Measurements from ENCODE around the gene LYPD6B. TPM values are rescaled to one million over a fixed set of nuclear protein-coding genes. Genes with fewer than 3 reads are reported as not detected.

LYPD6B gene
- total RNA-seq, 1 experiment from 2014 or later, result 2.0 TPM

GRCh38 chr2:149170156-149170555 lies 131.7 kb downstream of the LYPD6B start:
- ATAC-seq, result no peak
- no peaks in the 10 kb centered on the region for H3K9me2 ChIP-seq (replicated peaks; ENCODE audit: low read length)
- TF ChIP-seq EZH2phosphoT487 (IDR thresholded peaks at IDR 0.05; ENCODE audit: borderline replicate concordance, low read length), result no peak
- no peak for TF ChIP-seq EZH2 (IDR thresholded peaks at IDR 0.05; ENCODE audit: low read length, unreplicated experiment)
- no peak for TF ChIP-seq CTCF (conservative IDR thresholded peaks at IDR 0.05; ENCODE audit: low read depth, low read length)
- CTCF ChIA-PET, result no interaction called here
- H3K9me3 ChIP-seq (ENCODE audit: low read length), result no peaks in the 10 kb centered on the region
- peak overlapping the region; percentile 73 for H3K4me2 ChIP-seq (ENCODE audit: low read length)
- H3K4me1 ChIP-seq (ENCODE audit: insufficient read depth, low read length), result peaks cover 30% of the 10 kb centered on the region
- intact Hi-C loops (cut with micrococcal nuclease), result no loop called here
- POLR2A ChIA-PET (ENCODE audit: unreplicated experiment), result no interaction called here
- no peaks in the 10 kb centered on the region for H3K36me3 ChIP-seq (ENCODE audit: low read depth, low read length)
- no peaks in the 10 kb centered on the region for H3K79me2 ChIP-seq (ENCODE audit: low read length)
- H3K27me3 ChIP-seq (ENCODE audit: low read length), result no peaks in the 10 kb centered on the region
- H4K20me1 ChIP-seq (ENCODE audit: low read length), result no peaks in the 10 kb centered on the region
- BruUV-seq (replicated peaks), result no TSS peak
- H2AFZ ChIP-seq (ENCODE audit: low read length), result 0 out of 2 replicates have a peak overlapping the region, but pooled peaks have one; percentile 29
- no peaks in the 10 kb centered on the region for H3F3A ChIP-seq (ENCODE audit: low read length, unreplicated experiment)
- H3K9ac ChIP-seq (ENCODE audit: low read length), result no peak overlapping the region
- no peak for DNase-seq
- H3K4me3 ChIP-seq (ENCODE audit: low read length), result no peak overlapping the region
- peak overlapping the region; percentile 58 for H3K27ac ChIP-seq (ENCODE audit: low read length)

- ATAC-seq (no peak), DNase-seq (no peak)
- Histone ChIP-seq H3K4me2 (ENCODE audit: low read length) (no peak overlapping the region), H3K4me1 (ENCODE audit: insufficient read depth, low read length) (peaks cover 30% of the 10 kb centered on the region), H4K20me1 (ENCODE audit: low read length) (no peaks in the 10 kb centered on the region), H3K9ac (ENCODE audit: low read length) (no peak overlapping the region), H2AFZ (ENCODE audit: low read length) (no peak overlapping the region), H3K27me3 (ENCODE audit: low read length) (no peaks in the 10 kb centered on the region), H3K9me3 (ENCODE audit: low read length) (no peaks in the 10 kb centered on the region), H3K79me2 (ENCODE audit: low read length) (no peaks in the 10 kb centered on the region), H3K4me3 (ENCODE audit: low read length) (no peak overlapping the region), H3K9me2 (replicated peaks; ENCODE audit: low read length) (no peaks in the 10 kb centered on the region), H3K27ac (ENCODE audit: low read length) (no peak overlapping the region), H3K36me3 (ENCODE audit: low read depth, low read length) (no peaks in the 10 kb centered on the region), H3F3A (ENCODE audit: low read length, unreplicated experiment) (no peaks in the 10 kb centered on the region)
- POLR2A ChIA-PET (ENCODE audit: unreplicated experiment), result no interaction called here
- intact Hi-C loops (cut with micrococcal nuclease), result no loop called here
- TF ChIP-seq EZH2phosphoT487 (IDR thresholded peaks at IDR 0.05; ENCODE audit: borderline replicate concordance, low read length) (no peak), EZH2 (IDR thresholded peaks at IDR 0.05; ENCODE audit: low read length, unreplicated experiment) (no peak), CTCF (conservative IDR thresholded peaks at IDR 0.05; ENCODE audit: low read depth, low read length) (no peak)
- no TSS peak for BruUV-seq (replicated peaks)
- CTCF ChIA-PET, result no interaction called here
These were observed 132.4 kb downstream of the LYPD6B start for GRCh38 chr2:149170911-149171310.

- Histone ChIP-seq H3K4me1 (ENCODE audit: insufficient read depth, low read length) (peaks cover 22% of the 10 kb centered on the region), H2AFZ (ENCODE audit: low read length) (no peak overlapping the region), H3K27ac (ENCODE audit: low read length) (no peak overlapping the region), H3F3A (ENCODE audit: low read length, unreplicated experiment) (no peaks in the 10 kb centered on the region), H3K4me2 (ENCODE audit: low read length) (no peak overlapping the region), H3K9me3 (ENCODE audit: low read length) (no peaks in the 10 kb centered on the region), H3K9me2 (replicated peaks; ENCODE audit: low read length) (no peaks in the 10 kb centered on the region), H3K9ac (ENCODE audit: low read length) (no peak overlapping the region), H3K36me3 (ENCODE audit: low read depth, low read length) (no peaks in the 10 kb centered on the region), H3K27me3 (ENCODE audit: low read length) (peaks cover 8% of the 10 kb centered on the region; the same call in 1 of the 2 replicates), H3K4me3 (ENCODE audit: low read length) (no peak overlapping the region), H4K20me1 (ENCODE audit: low read length) (no peaks in the 10 kb centered on the region), H3K79me2 (ENCODE audit: low read length) (no peaks in the 10 kb centered on the region)
- ChIA-PET POLR2A (ENCODE audit: unreplicated experiment) (no interaction called here), CTCF (interaction anchor here (0.6 kb wide), 1 partner anchor 388 kb away, joined by 4 read pairs; no protein-coding TSS in a partner anchor)
- intact Hi-C loops (cut with micrococcal nuclease), result no loop called here
- DNase-seq (no peak), ATAC-seq (no peak)
- no TSS peak for BruUV-seq (replicated peaks)
- TF ChIP-seq EZH2phosphoT487 (IDR thresholded peaks at IDR 0.05; ENCODE audit: borderline replicate concordance, low read length) (no peak), EZH2 (IDR thresholded peaks at IDR 0.05; ENCODE audit: low read length, unreplicated experiment) (no peak), CTCF (conservative IDR thresholded peaks at IDR 0.05; ENCODE audit: low read depth, low read length) (no peak)
These were observed 134.7 kb downstream of the LYPD6B start for GRCh38 chr2:149173220-149173619.

Measured in PC-3 (cell line).